ENCODE data around the gene TOPAZ1. TPM values are rescaled to one million over a fixed set of nuclear protein-coding genes. Genes with fewer than 3 reads are reported as not detected.
A peak's percentile ranks its signal among the peaks of the same experiment; 100 is the strongest.
"Not testable (repeated sequence)": the region's sequence is repeated elsewhere in the genome, so short reads cannot be mapped to it uniquely, and the experiment has no call there.

TOPAZ1 gene
- total RNA-seq, 1 donor from 2014 or later = not detected

DNA sequence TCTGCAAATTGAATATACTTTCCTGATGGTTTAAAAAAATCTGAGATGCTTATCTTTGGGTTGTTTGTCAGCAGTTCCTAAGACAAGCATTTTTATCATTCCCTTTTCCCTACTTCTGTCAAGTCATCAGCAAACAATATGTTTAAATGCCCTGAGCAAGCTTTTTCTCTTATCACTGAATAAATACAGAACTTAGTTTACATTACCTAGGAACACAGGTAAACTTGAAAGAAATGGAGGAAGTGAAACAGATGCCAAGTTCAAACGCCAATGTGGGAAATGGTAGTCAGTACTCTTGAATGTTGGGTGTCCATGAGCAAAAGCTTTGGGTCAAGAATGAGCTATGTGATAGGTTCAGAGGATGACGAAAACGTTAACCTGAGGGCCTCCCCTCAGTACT is 79.6 kb downstream of the TOPAZ1 start:
- DNase-seq (no peak), ATAC-seq (no peak)
- intact Hi-C loops (cut with micrococcal nuclease) = no loop called here

DNA sequence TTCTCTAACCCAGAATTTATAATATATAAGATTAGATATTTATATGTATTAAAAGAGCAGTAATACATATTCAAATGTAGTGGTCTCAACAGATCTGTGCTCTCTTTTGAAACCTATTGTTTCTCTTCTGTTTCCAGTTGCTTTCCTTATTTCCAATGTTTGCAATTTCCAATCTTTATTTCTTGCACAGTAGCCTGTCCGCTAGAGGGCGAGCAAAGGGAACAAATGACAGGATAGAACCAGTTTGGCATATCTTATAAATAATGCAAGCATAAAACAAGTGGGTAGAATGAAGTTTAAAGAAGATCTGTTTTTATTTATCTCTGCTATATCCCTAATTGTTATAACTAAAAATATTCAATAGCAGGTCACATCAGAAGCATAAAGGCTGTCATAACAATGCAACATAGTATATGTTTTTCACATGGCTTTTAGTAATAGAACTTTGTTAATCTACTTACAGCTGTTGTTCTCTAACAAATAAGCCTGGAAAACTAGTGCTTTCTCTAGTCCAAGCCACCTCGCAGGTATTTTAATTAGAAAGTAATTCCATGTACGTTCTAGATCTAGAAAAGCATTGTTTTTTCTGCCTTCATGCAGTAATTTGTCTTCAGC is 81.8 kb downstream of the TOPAZ1 start:
- DNase-seq (peak; percentile 65), ATAC-seq (peak; percentile 38)
- intact Hi-C loops (cut with micrococcal nuclease) = no loop called here

DNA sequence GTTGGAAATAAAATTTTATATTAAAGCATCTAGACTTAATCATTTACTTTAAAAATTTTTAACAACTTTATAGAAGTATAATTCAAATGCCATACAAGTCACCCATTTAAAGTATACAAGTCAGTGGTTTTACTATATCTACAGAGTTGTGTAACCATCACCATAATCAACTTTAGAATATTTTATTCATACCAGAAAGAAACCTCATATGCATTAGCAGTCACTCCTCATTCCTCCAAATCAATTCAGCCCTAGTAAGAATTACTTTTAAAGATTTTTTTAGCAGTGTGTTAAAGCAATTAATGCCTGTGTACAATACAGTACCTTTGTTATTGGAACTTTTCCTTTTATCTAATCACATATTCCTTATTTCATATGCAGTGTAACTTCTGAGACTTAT is 82.9 kb downstream of the TOPAZ1 start:
- no peak for ATAC-seq
- DNase-seq = no peak
- intact Hi-C loops (cut with micrococcal nuclease) = no loop called here

DNA sequence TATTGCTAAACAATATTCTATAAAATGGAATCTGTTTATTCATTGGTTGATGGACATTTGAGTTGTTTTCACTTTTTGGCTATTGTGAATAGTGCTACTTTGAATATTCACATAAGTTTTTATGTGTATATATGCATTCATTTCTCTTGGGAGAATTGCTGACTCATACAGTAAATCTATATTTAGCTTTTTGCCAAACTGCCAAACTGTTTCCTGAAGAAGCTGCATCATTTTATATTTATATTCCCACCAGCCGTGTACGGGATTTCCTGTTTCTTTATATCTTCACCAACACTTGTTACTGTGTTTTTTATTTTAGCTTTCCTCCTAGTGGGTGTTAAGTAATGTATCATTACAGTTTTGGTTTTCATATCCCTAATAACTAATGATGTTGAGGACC is 84.3 kb downstream of the TOPAZ1 start:
- intact Hi-C loops (cut with micrococcal nuclease) = no loop called here
- ATAC-seq (no peak), DNase-seq (no peak)

DNA sequence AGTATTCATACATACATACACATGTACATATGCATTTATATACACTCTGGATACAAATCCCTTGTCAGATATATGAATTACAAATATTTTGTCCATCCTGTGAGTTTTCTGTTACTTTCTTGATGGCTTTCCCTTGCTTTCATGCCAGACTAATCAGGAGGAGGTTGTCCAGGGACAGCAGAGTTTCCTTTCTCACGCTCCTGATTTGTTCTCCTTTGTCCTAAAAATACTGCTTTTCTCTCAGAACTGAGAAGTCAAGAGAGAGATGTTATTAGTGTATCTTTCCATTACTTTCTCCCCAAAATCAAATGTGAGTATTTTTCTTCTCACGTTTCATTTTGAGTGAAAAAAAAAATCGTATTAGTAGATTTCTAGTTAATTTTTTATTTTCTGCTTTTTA is 84.8 kb downstream of the TOPAZ1 start:
- DNase-seq = no peak
- ATAC-seq = no peak
- intact Hi-C loops (cut with micrococcal nuclease) = no loop called here

DNA sequence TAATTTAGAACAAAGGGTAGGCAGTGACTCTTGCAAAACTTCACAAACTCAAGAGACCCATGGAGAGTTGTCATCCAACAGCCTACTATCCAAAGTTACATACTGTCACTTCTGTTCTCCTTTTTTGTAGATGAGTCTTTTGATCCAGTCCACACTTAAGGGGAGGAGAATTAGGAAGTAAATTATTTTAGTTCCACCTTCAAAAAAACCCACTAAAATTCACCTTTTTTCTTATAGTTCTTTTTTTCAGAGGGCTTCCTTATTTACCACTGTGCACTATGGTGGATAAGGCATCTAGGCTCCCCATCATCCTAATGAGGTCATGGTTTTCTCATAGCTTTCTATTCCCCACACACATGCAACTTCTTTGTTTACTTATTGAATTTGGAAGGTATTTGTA is 88.3 kb downstream of the TOPAZ1 start:
- intact Hi-C loops (cut with micrococcal nuclease) = no loop called here
- no peak for ATAC-seq
- no peak for DNase-seq

DNA sequence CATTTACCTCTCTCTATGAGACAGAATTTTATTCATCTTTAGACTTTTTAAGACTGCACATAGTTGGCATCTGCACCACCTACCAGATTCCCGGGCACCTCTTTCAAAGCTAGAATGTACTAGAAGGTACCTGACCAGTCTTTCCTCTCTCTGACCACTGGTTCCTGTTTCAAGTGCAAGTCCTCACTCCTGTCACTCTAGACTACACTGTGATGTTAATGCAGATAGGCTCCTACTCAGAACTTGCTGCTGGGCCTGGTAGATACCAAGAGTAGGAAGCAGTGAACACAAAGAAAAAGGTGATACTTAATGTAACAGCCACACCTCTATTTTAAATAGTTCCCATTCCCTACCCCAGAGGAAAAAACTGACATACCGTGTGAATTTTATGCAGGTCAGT is 88.8 kb downstream of the TOPAZ1 start:
- intact Hi-C loops (cut with micrococcal nuclease) = no loop called here
- DNase-seq (no peak), ATAC-seq (no peak)

DNA sequence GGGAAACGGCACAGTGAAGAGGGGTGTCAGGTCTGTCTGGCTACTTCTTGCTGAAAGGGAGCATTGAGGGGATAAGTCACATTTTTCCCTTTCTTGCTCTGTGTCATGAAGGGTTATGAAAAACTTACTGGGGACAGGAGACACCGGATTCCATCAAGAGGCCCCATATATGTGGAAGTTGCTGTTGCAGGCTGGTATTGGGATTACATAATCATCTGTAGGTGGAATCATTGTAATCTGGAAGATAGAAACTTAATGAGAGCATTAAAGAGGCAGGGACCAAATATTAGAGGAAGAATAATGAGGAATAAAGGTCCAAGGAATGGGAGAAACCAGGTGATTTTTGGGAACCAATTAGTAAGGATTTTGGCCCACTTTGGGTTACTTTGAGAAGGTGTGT is 92.6 kb downstream of the TOPAZ1 start:
- DNase-seq (no peak), ATAC-seq (no peak)
- intact Hi-C loops (cut with micrococcal nuclease) = no loop called here

DNA sequence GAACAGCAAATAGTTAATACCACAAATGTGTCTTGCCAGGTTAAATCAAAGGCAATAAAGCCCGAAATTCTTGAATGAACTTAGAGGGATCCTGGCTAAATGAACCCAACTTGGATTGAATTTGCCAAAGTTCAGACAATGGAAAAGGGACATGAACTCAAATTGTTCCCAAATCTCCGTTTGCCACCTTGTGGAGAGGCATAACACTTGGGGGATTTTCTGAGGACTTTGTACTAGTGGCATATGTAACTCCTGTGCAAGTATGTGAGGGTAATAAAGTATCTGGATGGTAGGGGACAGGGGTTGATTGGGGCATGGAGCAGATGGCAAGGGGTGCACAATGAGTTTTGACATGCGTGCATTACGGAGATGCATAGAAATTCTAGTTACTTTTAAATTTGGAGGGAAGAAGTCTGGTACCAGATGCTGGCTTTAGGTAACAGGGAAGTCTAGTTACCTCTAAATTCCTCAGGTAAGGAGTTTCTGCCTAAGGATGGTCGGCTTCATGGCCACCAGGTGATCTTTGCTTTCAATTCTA is 95.6 kb downstream of the TOPAZ1 start:
- intact Hi-C loops (cut with micrococcal nuclease) = no loop called here
- no peak for DNase-seq
- ATAC-seq = no peak

DNA sequence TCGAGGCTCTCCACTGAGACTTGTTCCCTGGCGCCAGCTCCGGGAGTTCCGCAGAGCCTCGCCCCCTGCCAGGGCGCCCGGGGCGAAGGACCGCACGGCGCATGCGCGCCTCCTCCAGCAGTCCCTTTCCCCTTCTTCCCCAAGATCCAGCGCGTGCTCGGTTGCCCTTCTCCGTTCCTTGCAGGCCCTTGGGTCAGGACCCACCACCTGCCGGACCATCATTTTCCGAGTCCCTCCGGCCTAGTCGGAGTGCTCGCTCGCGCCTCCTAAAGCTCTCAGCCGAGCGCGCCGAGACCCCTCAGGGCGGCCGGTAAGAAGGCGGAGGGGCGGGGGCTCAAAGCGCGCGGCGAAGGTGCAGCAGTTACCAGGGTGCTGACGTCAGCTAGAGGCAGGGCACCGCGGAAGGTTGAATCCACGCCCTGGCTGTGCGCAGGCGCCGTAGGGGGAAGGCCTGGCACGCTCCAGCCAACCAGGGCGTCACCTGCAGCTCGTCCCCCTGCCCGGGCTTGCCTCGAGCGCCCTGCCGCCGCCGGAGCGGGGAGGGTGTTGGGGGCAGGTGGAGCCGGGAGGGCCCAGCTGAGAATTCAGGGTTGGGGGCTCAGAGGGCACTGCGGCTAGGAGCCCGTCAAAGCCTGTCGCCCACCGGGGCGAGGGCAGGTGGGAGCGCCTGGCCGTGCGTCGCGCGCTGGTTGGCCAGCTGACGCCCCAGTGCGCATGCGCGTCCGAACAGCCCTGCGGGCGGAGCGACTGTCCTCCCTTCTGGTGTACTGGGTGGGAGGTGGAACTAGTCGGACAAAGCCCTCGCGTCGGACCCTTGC is 96.5 kb downstream of the TOPAZ1 start, which contains the start of gene TCAIM:
TSS of gene TCAIM (plus strand) at position 757 of the 818 bp plus-strand sequence. CDS start 16,017 bp downstream, outside the sequence.
- DNase-seq (peak; percentile 98), ATAC-seq (peak; percentile 98)
- intact Hi-C loops (cut with micrococcal nuclease) = no loop called here

DNA sequence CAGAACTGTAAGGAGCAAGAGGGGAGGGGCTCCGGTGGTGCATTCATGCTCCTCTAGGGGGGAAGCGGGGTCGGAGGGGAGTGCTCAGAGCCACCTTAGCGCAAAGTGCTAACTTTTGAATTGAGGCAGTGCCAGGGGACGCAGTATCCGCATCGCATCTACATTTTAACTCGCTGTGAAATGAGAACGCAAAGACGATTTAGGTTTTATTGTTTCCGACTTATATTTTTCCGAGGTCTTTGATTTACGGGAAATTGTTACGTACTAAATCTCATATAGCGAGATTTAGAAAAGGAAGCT is 97.1 kb downstream of the TOPAZ1 start:
- ATAC-seq (no peak), DNase-seq (no peak)
- intact Hi-C loops (cut with micrococcal nuclease) = no loop called here

DNA sequence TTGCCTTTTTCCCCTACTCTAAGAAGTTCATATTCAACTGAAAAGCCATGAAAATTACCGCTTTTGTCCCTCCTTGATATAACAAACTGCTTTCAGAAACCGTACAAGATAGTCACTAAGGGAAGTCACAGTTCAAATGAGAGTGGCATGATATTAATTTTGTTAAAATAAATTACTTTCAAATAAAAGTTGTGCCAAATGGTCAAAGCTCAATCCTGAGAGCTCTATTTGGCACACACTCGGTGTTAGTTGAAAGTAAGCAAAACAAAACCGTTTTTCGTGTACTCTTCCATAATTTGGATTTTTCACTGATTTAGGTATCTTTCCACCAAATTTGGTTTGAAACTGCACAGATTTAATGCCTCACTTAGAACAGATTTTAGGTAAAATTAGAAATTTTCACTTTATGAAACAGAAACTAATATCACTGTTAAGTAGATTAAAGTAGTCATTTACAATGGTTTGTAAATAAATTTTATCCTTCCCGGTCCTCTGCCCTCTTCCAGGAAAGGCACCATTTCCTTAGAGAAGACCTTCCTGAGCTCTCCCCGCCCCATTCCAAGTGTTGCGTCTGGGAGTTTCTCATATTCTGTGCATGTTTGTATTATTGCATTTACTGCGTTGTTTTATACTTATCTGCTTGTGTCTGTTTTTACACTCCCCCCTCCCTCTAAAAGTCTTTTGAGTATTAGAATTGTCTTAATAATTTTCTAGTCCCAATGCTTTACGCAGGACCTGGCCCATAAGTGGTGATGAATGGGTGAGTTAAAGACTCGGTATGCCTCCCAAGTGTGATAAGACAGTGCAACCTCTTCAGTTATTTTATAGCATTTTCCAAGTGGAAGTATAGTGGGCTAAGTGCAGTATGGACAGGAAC is 97.7 kb downstream of the TOPAZ1 start:
- ATAC-seq (no peak), DNase-seq (no peak)
- intact Hi-C loops (cut with micrococcal nuclease) = no loop called here

DNA sequence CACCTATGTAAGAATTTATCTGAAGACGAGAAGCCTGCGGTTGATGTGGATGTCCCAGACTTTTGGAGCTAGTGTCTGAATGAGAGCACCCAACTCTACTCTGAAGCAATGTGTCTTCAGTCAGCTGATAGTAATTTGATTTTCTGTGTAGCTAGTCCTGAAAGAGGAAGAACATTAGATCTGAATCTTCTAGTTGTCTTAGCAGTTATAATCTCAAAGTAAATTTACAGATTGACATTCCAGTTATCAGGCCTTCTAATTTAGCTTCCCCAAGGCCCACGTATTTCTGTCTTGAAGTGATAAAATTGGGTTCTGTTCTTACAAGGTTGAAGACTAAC is 98.3 kb downstream of the TOPAZ1 start:
- no peak for DNase-seq
- no peak for ATAC-seq
- intact Hi-C loops (cut with micrococcal nuclease) = no loop called here

DNA sequence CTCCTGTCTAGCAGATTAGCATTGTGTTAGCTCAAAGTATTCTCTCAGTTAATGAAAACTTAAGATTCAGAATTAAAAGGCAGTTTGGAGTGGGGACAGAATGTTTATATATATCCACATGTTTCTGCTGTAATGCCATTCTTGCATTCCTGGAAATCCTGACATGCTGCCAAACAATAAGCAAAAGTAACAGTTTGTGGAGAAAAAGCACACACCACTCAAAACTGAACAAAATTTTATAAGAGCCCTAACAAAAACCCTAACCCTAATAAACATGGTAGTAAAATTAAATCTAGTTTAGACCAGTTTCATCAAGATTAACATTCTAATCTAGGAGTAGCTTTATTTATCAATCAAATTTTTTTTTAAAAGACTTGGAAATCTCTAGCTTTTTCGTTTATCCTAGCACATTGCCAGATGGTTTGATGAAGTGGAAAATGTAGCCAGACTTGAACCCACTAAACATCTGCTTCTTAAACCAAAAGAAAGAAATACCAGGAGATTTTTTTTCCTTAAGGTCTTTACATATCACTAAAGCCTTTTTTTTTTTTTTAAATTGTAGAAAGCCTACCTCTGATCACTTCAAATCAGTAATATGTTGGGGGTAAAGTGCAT is 100.6 kb downstream of the TOPAZ1 start:
- no peak for ATAC-seq

DNA sequence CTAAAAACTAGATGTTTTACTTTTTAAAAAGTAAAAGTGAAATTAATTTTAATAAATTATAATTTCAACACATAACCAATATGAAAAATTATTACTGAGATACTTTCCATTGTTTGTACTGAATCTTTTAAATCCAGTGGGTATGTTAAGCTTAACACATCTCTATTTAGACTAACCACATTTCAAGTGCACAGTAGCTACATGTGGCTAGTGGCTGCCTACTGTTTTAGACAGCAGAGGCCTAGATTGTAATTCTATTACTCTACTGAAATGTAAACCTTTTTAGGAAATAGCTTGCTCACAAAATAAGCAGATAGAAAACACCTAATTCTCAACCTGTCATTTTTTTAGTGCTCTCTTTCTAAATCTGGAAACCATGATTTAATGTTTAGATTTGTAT is 101.7 kb downstream of the TOPAZ1 start:
- ATAC-seq (no peak), DNase-seq (no peak)
- intact Hi-C loops (cut with micrococcal nuclease) = no loop called here

More for the DNA sequence above, 100.6 kb downstream of the TOPAZ1 start:
- DNase-seq = no peak
- intact Hi-C loops (cut with micrococcal nuclease) = no loop called here

DNA sequence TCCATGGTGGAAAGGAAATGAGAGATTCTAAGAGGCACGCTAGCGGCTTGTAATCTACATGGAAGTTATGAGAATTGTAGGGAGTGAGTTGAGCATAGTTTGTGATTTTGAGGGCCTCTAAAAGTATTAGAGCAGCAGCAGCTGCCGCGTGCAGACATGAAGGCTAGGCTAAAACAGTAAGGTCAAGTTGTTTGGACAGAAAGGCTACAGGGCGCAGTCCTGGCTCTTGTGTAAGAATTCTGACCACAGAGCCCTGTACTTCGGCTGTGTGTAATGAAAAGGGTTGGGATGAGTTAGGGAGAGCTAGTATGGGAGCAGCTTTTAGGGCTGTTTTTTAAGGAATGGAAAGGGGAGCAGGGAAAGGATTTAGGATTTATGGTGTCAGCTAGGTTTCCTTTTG is 104.9 kb downstream of the TOPAZ1 start:
- ATAC-seq; DNase-seq; intact Hi-C loops (cut with micrococcal nuclease): not testable (repeated sequence)

DNA sequence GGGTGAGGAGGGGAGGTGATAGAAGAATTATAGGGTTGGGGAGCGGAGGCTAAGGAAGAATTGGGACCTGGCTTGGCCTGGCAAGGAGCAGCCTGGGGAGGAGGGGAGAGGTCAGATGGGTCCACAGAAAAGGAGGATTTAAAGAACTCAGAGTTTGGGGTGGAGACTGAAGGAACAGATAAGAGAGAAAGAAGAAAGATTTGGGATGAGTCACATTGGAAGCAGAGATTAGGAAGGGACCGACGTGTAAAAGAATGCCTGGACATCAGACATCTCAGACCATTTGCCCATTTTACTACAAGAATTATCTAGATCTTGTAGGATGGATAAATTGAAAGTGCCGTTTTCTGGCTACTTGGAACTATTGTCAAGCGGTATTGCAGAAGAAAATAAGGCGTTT is 107.3 kb downstream of the TOPAZ1 start:
- intact Hi-C loops (cut with micrococcal nuclease) = no loop called here
- ATAC-seq = no peak
- DNase-seq = no peak

DNA sequence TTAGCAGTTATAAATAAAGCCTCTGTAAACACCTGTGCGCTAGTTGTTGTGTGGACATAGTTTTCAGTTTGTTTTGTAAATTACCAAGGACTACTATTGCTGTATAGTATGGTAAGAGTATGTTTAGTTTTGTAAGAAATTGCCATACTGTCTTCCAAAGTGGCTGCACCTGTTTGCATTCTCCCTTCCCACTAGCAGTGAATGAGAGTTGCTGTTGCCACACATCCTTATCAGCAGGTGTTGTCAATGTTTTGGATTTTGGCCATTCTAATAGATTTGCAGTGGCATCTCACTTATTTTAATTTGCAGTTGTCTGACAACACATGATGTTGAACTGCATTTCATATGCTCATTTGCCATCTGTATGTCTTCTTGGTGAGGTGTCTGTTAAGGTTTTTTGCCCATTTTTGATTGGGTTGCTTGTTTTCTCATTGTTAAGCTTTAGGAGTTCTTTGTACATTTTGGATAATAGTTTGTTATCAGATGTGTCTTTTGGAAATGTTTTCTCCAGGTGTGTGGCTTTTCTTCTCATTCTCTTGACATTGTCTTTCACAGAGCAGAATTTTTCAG is 111.8 kb downstream of the TOPAZ1 start:
- intact Hi-C loops (cut with micrococcal nuclease) = no loop called here
- DNase-seq = no peak
- ATAC-seq = no peak

DNA sequence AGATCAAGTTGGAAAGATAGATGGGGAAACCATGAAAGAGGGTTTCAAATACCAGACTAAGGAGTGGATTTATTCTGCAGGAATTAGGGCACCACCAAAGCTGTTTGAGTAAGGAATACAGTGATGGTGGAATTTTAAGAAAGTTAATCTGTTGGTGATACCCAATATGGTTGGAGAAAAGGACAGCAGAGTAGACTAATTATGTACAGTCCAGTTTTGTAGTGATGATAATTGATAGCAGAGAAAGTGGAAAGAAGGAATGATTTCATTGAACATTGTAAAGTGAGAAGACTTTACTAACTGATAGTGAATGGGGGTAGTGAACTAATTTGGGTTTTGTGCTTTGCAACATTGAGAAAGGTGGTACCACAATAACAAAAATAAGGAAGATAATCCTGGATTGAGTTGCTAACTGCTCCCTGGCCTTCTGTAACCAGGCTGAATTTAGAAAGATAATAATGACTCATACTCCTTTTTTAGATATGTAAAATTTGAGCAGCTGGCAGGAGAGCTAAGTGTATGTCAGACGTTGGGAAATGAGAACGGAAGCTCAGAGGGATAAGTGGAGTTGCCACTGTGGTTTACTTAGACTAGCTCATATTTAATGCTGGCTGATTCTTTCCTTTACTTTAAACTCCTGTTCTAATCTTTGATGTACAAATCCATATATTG is 113.8 kb downstream of the TOPAZ1 start:
- ATAC-seq (peak; percentile 94), DNase-seq (no peak)
- intact Hi-C loops (cut with micrococcal nuclease) = no loop called here
